OCI-LY1 (cell line): ENCODE data around the gene HS1BP3.

Experiments used
- H2AFZ ChIP-seq: fragments of 200-600 bp; sonication (generic), shearing (Covaris generic); 2 replicates; pipeline ENCODE4 v1.6.0; 2014; ENCODE audit warnings: antibody characterized with exemption, mild to moderate bottlenecking, low read length
- H3F3A ChIP-seq: fragments of 200-600 bp; sonication (generic), shearing (Covaris generic); 2 replicates; pipeline ENCODE4 v1.6.0; 2014; ENCODE audit warnings: mild to moderate bottlenecking, antibody characterized with exemption, low read length, moderate library complexity; ENCODE audit not compliant: insufficient read depth
- H3K27ac ChIP-seq: fragments of 200-600 bp; sonication (generic); 2 replicates; pipeline ENCODE4 v1.5.1; 2014; ENCODE audit warnings: low read length, mixed run types, mild to moderate bottlenecking, low read depth; ENCODE audit not compliant: poor library complexity, severe bottlenecking
- H3K27me3 ChIP-seq: fragments of 200-600 bp; sonication (generic); 2 replicates; pipeline ENCODE4 v1.6.0; 2014; ENCODE audit warnings: antibody characterized with exemption, mild to moderate bottlenecking, low read length, moderate library complexity; ENCODE audit not compliant: insufficient read depth
- H3K36me3 ChIP-seq: fragments of 200-600 bp; sonication (generic); 2 replicates; pipeline ENCODE4 v1.6.1; 2014; ENCODE audit warnings: mild to moderate bottlenecking, antibody characterized with exemption, low read length, moderate library complexity, mixed read lengths; ENCODE audit not compliant: insufficient read depth
- H3K4me1 ChIP-seq: fragments of 200-600 bp; sonication (generic); 2 replicates; pipeline ENCODE4 v1.5.1; 2014; ENCODE audit warnings: mild to moderate bottlenecking, low read length, moderate library complexity; ENCODE audit not compliant: insufficient read depth, severe bottlenecking
- H3K4me2 ChIP-seq: fragments of 200-600 bp; sonication (generic), shearing (Covaris generic); 2 replicates; pipeline ENCODE4 v1.6.1; 2014; ENCODE audit warnings: low read length
- H3K4me3 ChIP-seq: fragments of 200-600 bp; sonication (generic); 2 replicates; pipeline ENCODE4 v1.5.1; 2014; ENCODE audit warnings: low read length, low read depth, mild to moderate bottlenecking, mixed read lengths; ENCODE audit not compliant: poor library complexity, severe bottlenecking
- H3K79me2 ChIP-seq: fragments of 200-600 bp; shearing (Covaris generic); 2 replicates; pipeline ENCODE4 v1.6.1; 2016; ENCODE audit warnings: mixed run types, low read length, mixed read lengths; ENCODE audit not compliant: insufficient read depth
- H3K9ac ChIP-seq: fragments of 200-600 bp; sonication (generic), shearing (Covaris generic); 2 replicates; pipeline ENCODE4 v1.6.1; 2014; ENCODE audit warnings: mild to moderate bottlenecking, low read length, mixed read lengths
- H3K9me2 ChIP-seq: fragments of 200-600 bp; sonication (generic), shearing (Covaris generic); 2 replicates; pipeline ENCODE4 v1.6.1; 2014; ENCODE audit warnings: low read depth, mild to moderate bottlenecking, low read length, mixed read lengths
- H3K9me3 ChIP-seq: fragments of 200-600 bp; shearing (Covaris generic); 2 replicates; pipeline ENCODE4 v1.6.1; 2014; ENCODE audit warnings: low read length, mixed read lengths
- H4K20me1 ChIP-seq: fragments of 200-600 bp; sonication (generic), shearing (Covaris generic); 2 replicates; pipeline ENCODE4 v1.6.0; 2016; ENCODE audit warnings: mild to moderate bottlenecking, low read length; ENCODE audit not compliant: insufficient read depth
- EZH2 ChIP-seq: fragments of 200-600 bp; sonication (generic), shearing (Covaris generic); IDR thresholded peaks from 2 replicates; pipeline ENCODE4 v1.8.0; 2017; ENCODE audit warnings: borderline replicate concordance, mixed run types, mild to moderate bottlenecking, antibody characterized with exemption, low read length, moderate library complexity, mixed read lengths
- TF ChIP-seq, protein P1 (sequence below): fragments of 200-600 bp; sonication (generic), shearing (Covaris generic); IDR thresholded peaks from 2 replicates; pipeline ENCODE4 v1.5.1; 2017; ENCODE audit warnings: mild to moderate bottlenecking, antibody characterized with exemption, low read length, moderate library complexity, mixed read lengths

Gene HS1BP3

GRCh38 chr2:20599861-20600461, 50.9 kb downstream of the HS1BP3 start:
- H3K27me3 ChIP-seq, result no peaks in the 10 kb centered on the region
- no peaks in the 10 kb centered on the region for H4K20me1 ChIP-seq
- H3K36me3 ChIP-seq, result no peaks in the 10 kb centered on the region
- no peak overlapping the region for H3K4me2 ChIP-seq
- TF ChIP-seq, protein P1, sequence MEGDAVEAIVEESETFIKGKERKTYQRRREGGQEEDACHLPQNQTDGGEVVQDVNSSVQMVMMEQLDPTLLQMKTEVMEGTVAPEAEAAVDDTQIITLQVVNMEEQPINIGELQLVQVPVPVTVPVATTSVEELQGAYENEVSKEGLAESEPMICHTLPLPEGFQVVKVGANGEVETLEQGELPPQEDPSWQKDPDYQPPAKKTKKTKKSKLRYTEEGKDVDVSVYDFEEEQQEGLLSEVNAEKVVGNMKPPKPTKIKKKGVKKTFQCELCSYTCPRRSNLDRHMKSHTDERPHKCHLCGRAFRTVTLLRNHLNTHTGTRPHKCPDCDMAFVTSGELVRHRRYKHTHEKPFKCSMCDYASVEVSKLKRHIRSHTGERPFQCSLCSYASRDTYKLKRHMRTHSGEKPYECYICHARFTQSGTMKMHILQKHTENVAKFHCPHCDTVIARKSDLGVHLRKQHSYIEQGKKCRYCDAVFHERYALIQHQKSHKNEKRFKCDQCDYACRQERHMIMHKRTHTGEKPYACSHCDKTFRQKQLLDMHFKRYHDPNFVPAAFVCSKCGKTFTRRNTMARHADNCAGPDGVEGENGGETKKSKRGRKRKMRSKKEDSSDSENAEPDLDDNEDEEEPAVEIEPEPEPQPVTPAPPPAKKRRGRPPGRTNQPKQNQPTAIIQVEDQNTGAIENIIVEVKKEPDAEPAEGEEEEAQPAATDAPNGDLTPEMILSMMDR, result no peak
- TF ChIP-seq EZH2, result no peak
- H3K79me2 ChIP-seq, result no peaks in the 10 kb centered on the region
- H3K27ac ChIP-seq, result no peak overlapping the region
- no peaks in the 10 kb centered on the region for H3F3A ChIP-seq
- no peaks in the 10 kb centered on the region for H3K9me2 ChIP-seq
- no peak overlapping the region for H3K9ac ChIP-seq
- peaks cover 8% of the 10 kb centered on the region for H3K4me1 ChIP-seq
- H3K9me3 ChIP-seq, result no peaks in the 10 kb centered on the region
- no peak overlapping the region for H2AFZ ChIP-seq
- no peak overlapping the region for H3K4me3 ChIP-seq

DNA sequence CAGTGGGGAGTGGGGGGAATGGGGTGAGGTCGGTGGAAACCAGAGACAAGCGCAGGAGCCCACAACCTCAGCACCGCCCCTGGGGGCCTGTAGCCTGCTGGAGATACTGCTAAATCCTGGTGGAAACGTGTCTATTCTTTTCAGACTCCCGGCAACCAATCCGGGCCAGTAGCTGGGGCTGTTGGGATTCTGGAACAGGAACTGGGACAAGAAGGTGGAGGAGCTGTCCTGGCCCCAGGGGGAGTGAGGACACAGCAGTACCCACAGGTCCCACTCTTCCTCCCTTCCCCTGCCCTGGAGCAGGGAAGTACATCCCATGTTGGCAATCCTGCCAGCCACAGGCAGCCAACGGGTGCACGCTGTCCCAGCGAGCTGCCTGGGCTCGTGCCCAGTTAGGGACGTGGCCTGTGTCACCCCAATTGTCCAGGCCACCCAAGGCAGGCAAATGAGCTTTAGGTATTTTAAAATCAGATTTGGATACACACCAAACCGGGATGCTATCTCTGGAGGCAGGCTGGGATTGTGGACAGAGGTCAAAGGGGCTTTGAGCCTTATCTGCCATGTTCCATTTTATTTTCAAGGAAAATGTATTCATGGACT, 51.8 kb downstream of the HS1BP3 start:
- Histone ChIP-seq H4K20me1 (no peaks in the 10 kb centered on the region), H3K79me2 (no peaks in the 10 kb centered on the region), H3K9me2 (no peaks in the 10 kb centered on the region), H3K27me3 (no peaks in the 10 kb centered on the region), H3F3A (no peaks in the 10 kb centered on the region), H3K27ac (no peak overlapping the region), H3K4me1 (peaks cover 8% of the 10 kb centered on the region), H3K4me2 (no peak overlapping the region), H3K36me3 (no peaks in the 10 kb centered on the region), H3K9ac (no peak overlapping the region), H2AFZ (no peak overlapping the region), H3K4me3 (no peak overlapping the region), H3K9me3 (no peaks in the 10 kb centered on the region)
- no peak for TF ChIP-seq EZH2
- TF ChIP-seq, protein P1, result no peak

DNA sequence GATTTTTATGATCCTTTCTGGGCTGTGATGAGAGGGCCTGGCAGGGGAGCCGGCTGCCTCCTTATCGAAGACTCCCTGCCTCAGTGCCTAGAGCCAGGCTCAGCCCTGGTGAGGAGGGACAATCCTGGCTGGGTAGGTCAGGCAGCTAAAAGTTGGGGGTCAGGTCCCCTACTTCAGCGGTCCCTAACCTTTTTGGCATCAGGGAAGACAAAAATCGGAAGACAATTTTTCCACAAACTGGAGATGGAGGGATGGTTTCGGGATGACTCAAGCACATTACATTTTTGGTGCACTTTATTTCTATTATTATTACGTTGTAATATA, 53.1 kb downstream of the HS1BP3 start:
- Histone ChIP-seq H3K27ac (no peak overlapping the region), H3K4me2 (no peak overlapping the region), H3F3A (no peaks in the 10 kb centered on the region), H3K4me1 (peaks cover 8% of the 10 kb centered on the region), H4K20me1 (no peaks in the 10 kb centered on the region), H3K36me3 (no peaks in the 10 kb centered on the region), H2AFZ (no peak overlapping the region), H3K4me3 (no peak overlapping the region), H3K27me3 (no peaks in the 10 kb centered on the region), H3K79me2 (no peaks in the 10 kb centered on the region), H3K9ac (no peak overlapping the region), H3K9me3 (no peaks in the 10 kb centered on the region), H3K9me2 (no peaks in the 10 kb centered on the region)
- TF ChIP-seq, protein P1, result no peak
- TF ChIP-seq EZH2, result no peak
